NT2/D1 (cell line): ENCODE results near the gene MRPL38.

Experiments
- SUZ12 ChIP-seq: IDR thresholded peaks from 2 replicates; pipeline ENCODE4 v1.6.1; 2011; ENCODE audit not compliant: insufficient read length, insufficient read depth; ENCODE audit errors: extremely low read depth
- ZNF274 ChIP-seq: IDR thresholded peaks from 2 replicates; pipeline ENCODE4 v1.6.1; 2011; ENCODE audit warnings: mild to moderate bottlenecking, low read depth, low read length

GRCh38 chr17:75875182-75875939 is 29.3 kb downstream of the MRPL38 start:
- no peak for TF ChIP-seq SUZ12
- TF ChIP-seq ZNF274: no peak
